HG03039 (cell line): ENCODE measurements around the gene APIP.

Experiments used
- ATAC-seq: cut with Tn5 transposase; IDR thresholded peaks from one replicate; pipeline ENCODE4 v1.9.1; 2021; ENCODE audit warnings: mild to moderate bottlenecking, moderate library complexity; ENCODE audit not compliant: unreplicated experiment

APIP gene

GRCh38 chr11:34916015-34916842 is at the start of gene APIP, which contains the start of gene PDHX:
TSS of gene APIP (minus strand) at chr11:34916379. CDS start at chr11:34916284, 95 bp downstream.
TSS of gene PDHX (plus strand) at chr11:34916618. CDS start at chr11:34916656, 38 bp downstream.
- peak; percentile 84 for ATAC-seq

GRCh38 chr11:34964610-34965331 is 48.6 kb upstream of the APIP start:
- ATAC-seq = no peak

- no peak for ATAC-seq
Measured at GRCh38 chr11:34963351-34963750, 47.2 kb upstream of the APIP start.

GRCh38 chr11:34962034-34962433 is 45.9 kb upstream of the APIP start:
- ATAC-seq = no peak

GRCh38 chr11:34960277-34960676 is 44.1 kb upstream of the APIP start:
- no peak for ATAC-seq

- ATAC-seq = no peak
Measured at GRCh38 chr11:34959770-34960169, 43.6 kb upstream of the APIP start.

- ATAC-seq = no peak
Measured at GRCh38 chr11:34957606-34958005, 41.4 kb upstream of the APIP start.

- ATAC-seq = no peak
Measured at GRCh38 chr11:34957206-34957605, 41.0 kb upstream of the APIP start.

GRCh38 chr11:34953955-34954354 is 37.8 kb upstream of the APIP start:
- ATAC-seq = no peak

GRCh38 chr11:34948696-34949095 is 32.5 kb upstream of the APIP start:
- ATAC-seq = no peak

GRCh38 chr11:34944692-34945091 is 28.5 kb upstream of the APIP start:
- no peak for ATAC-seq

GRCh38 chr11:34941688-34942087 is 25.5 kb upstream of the APIP start:
- no peak for ATAC-seq

- ATAC-seq = no peak
Measured at GRCh38 chr11:34940026-34940677, 24.0 kb upstream of the APIP start.

GRCh38 chr11:34938611-34939010 is 22.4 kb upstream of the APIP start:
- ATAC-seq = no peak

GRCh38 chr11:34936945-34937629 is 20.9 kb upstream of the APIP start:
- no peak for ATAC-seq

- ATAC-seq = no peak
Measured at GRCh38 chr11:34929794-34930763, 13.9 kb upstream of the APIP start.

- no peak for ATAC-seq
Measured at GRCh38 chr11:34928960-34929680, 12.9 kb upstream of the APIP start.

GRCh38 chr11:34928268-34928959 is 12.2 kb upstream of the APIP start:
- no peak for ATAC-seq

GRCh38 chr11:34926831-34927132 is 10.6 kb upstream of the APIP start:
- no peak for ATAC-seq
